Osteoblast (primary cell): ENCODE data around the gene DCLK2. TPM values are rescaled to one million over a fixed set of nuclear protein-coding genes. Genes with fewer than 3 reads are reported as not detected.

Source experiments
- DNase-seq: peaks from one replicate; pipeline ENCODE4 v3.0.0; 2011; ENCODE audit warnings: low spot score, mixed read lengths; ENCODE audit not compliant: insufficient read length; ENCODE audit errors: missing footprints
- H2AFZ ChIP-seq: 2 replicates; pipeline ENCODE4 v1.6.0; 2011; ENCODE audit warnings: mild to moderate bottlenecking, low read length
- H3K27ac ChIP-seq: 2 replicates; pipeline ENCODE4 v1.5.1; 2011; ENCODE audit warnings: mild to moderate bottlenecking, low read depth, low read length, moderate library complexity
- H3K27me3 ChIP-seq: 2 replicates; pipeline ENCODE4 v1.6.0; 2012; ENCODE audit warnings: mild to moderate bottlenecking, control low read depth, inconsistent platforms, low read length, moderate library complexity; ENCODE audit not compliant: insufficient read depth
- H3K36me3 ChIP-seq: 2 replicates; pipeline ENCODE4 v1.5.1; 2011; ENCODE audit warnings: mild to moderate bottlenecking, low read length, control low read depth, moderate library complexity; ENCODE audit not compliant: insufficient read depth
- H3K4me1 ChIP-seq: 2 replicates; pipeline ENCODE4 v1.5.1; 2011; ENCODE audit warnings: mild to moderate bottlenecking, low read length, control low read depth, moderate library complexity; ENCODE audit not compliant: insufficient read depth
- H3K4me2 ChIP-seq: 2 replicates; pipeline ENCODE4 v1.6.0; 2011; ENCODE audit warnings: mild to moderate bottlenecking, low read length; ENCODE audit not compliant: insufficient read depth
- H3K4me3 ChIP-seq: fragments of 200-600 bp; sonication (generic); 3 replicates; pipeline ENCODE4 v1.5.1; 2012; ENCODE audit warnings: mild to moderate bottlenecking, low read length, inconsistent platforms; ENCODE audit not compliant: insufficient read depth
- H3K79me2 ChIP-seq: 2 replicates; pipeline ENCODE4 v1.6.0; 2012; ENCODE audit warnings: mild to moderate bottlenecking, low read length, control low read depth, inconsistent platforms; ENCODE audit not compliant: insufficient read depth
- H3K9me3 ChIP-seq: 2 replicates; pipeline ENCODE4 v1.5.1; 2011; ENCODE audit warnings: low read depth, low read length, control low read depth
- H4K20me1 ChIP-seq: 2 replicates; pipeline ENCODE4 v1.6.0; 2012; ENCODE audit warnings: mild to moderate bottlenecking, low read length, control low read depth; ENCODE audit not compliant: insufficient read depth
- CTCF ChIP-seq: IDR thresholded peaks from 2 replicates; pipeline ENCODE4 v1.5.1; 2011; ENCODE audit warnings: mild to moderate bottlenecking, low read depth, low read length, moderate library complexity; ENCODE audit errors: extremely low read depth
- total RNA-seq: library from RNA; depleted of rRNA; stranded (reverse); fragments of >200 nt; gene quantifications from 2 replicates; pipeline ENCODE4 v1.2.3, GENCODE V29; 2012

Gene DCLK2
- total RNA-seq, 1 donor, result 11.6 TPM

GRCh38 chr4:150173982-150174398 is 95.7 kb downstream of the DCLK2 start:
- Histone ChIP-seq H3K9me3 (no peaks in the 10 kb centered on the region), H3K36me3 (no peaks in the 10 kb centered on the region), H3K27ac (no peak overlapping the region), H3K4me3 (no peak overlapping the region), H3K79me2 (peaks cover 13% of the 10 kb centered on the region), H4K20me1 (no peaks in the 10 kb centered on the region), H3K4me1 (peaks cover 46% of the 10 kb centered on the region), H3K27me3 (no peaks in the 10 kb centered on the region), H3K4me2 (no peak overlapping the region), H2AFZ (no peak overlapping the region)
- TF ChIP-seq CTCF, result no peak
- DNase-seq, result peak; percentile 63

- Histone ChIP-seq H2AFZ (no peak overlapping the region), H3K4me3 (no peak overlapping the region), H3K27ac (peak overlapping the region; percentile 2), H3K9me3 (no peaks in the 10 kb centered on the region), H3K4me2 (peak overlapping the region; percentile 1), H3K27me3 (no peaks in the 10 kb centered on the region), H3K36me3 (no peaks in the 10 kb centered on the region), H3K79me2 (peaks cover 19% of the 10 kb centered on the region), H3K4me1 (peaks cover 38% of the 10 kb centered on the region), H4K20me1 (no peaks in the 10 kb centered on the region)
- peak; percentile 45 for DNase-seq
- TF ChIP-seq CTCF, result no peak
Measured at GRCh38 chr4:150176547-150176946, 98.3 kb downstream of the DCLK2 start.

- Histone ChIP-seq H3K4me3 (no peak overlapping the region), H3K4me1 (peaks cover 35% of the 10 kb centered on the region), H3K36me3 (no peaks in the 10 kb centered on the region), H2AFZ (no peak overlapping the region), H4K20me1 (no peaks in the 10 kb centered on the region), H3K27me3 (no peaks in the 10 kb centered on the region), H3K9me3 (no peaks in the 10 kb centered on the region), H3K79me2 (peaks cover 14% of the 10 kb centered on the region), H3K4me2 (no peak overlapping the region), H3K27ac (no peak overlapping the region)
- DNase-seq, result peak; percentile 57
- no peak for TF ChIP-seq CTCF
Measured at GRCh38 chr4:150178161-150178560, 99.9 kb downstream of the DCLK2 start.

GRCh38 chr4:150181536-150181935 is 103.3 kb downstream of the DCLK2 start:
- no peak for DNase-seq
- H3K79me2 ChIP-seq, result peaks cover 6% of the 10 kb centered on the region

More at GRCh38 chr4:150181536-150181935, 103.3 kb downstream of the DCLK2 start:
- no peak for TF ChIP-seq CTCF
- H3K27me3 ChIP-seq, result no peaks in the 10 kb centered on the region
- no peaks in the 10 kb centered on the region for H3K36me3 ChIP-seq
- H3K4me3 ChIP-seq, result no peak overlapping the region
- no peak overlapping the region for H3K4me2 ChIP-seq
- H3K27ac ChIP-seq, result no peak overlapping the region
- no peaks in the 10 kb centered on the region for H3K9me3 ChIP-seq
- no peak overlapping the region for H2AFZ ChIP-seq
- H4K20me1 ChIP-seq, result no peaks in the 10 kb centered on the region
- H3K4me1 ChIP-seq, result peaks cover 19% of the 10 kb centered on the region
